T-helper 17 cell (primary cell): ENCODE measurements around the gene DCST1. TPM values are rescaled to one million over a fixed set of nuclear protein-coding genes. Genes with fewer than 3 reads are reported as not detected.

Experiments used
- ATAC-seq: fragments of 150-1000 bp; cut with Tn5 transposase; 2 replicates; pipeline ENCODE4 v1.10.0; 2021; ENCODE audit warnings: mild to moderate bottlenecking, moderate library complexity
- DNase-seq, 3 donors: peaks; one replicate each; pipeline versions ENCODE4 v3.0.0 to v3.0.0-alpha.2; 2020 to 2021
- H3K9me3 ChIP-seq: one replicate; pipeline ENCODE4 v1.7.0; 2013; ENCODE audit warnings: low read length, mild to moderate bottlenecking; ENCODE audit not compliant: control insufficient read depth, poor library complexity, severe bottlenecking
- H3K27ac Mint-ChIP-seq: one replicate; pipeline ENCODE4 v1.8.0; 2022; ENCODE audit warnings: mild to moderate bottlenecking, moderate library complexity, mixed read lengths
- H3K27me3 Mint-ChIP-seq: one replicate; pipeline ENCODE4 v1.8.0; 2022; ENCODE audit warnings: mixed read lengths
- H3K36me3 Mint-ChIP-seq: one replicate; pipeline ENCODE4 v1.8.0; 2022; ENCODE audit warnings: low read depth, mixed read lengths
- H3K4me1 Mint-ChIP-seq: one replicate; pipeline ENCODE4 v1.8.0; 2022; ENCODE audit warnings: mild to moderate bottlenecking, mixed read lengths
- H3K4me3 Mint-ChIP-seq: one replicate; pipeline ENCODE4 v1.8.0; 2022; ENCODE audit warnings: mild to moderate bottlenecking, moderate library complexity, mixed read lengths
- total RNA-seq, 4 donors: library from RNA in 2 of 4; stranded (reverse) in 2 of 4; gene quantifications; one replicate each; pipeline ENCODE4 v1.2.3 and lab custom pipeline; 2022 to 2026

Gene DCST1
- total RNA-seq, 2 donors from 2014 or later = 0.23 to 0.57 TPM

GRCh38 chr1:155051342-155051776, 17.7 kb downstream of the DCST1 start:
- Mint-ChIP-seq H3K27me3 (no peaks in the 10 kb centered on the region), H3K4me1 (peaks cover 27% of the 10 kb centered on the region), H3K36me3 (no peaks in the 10 kb centered on the region), H3K27ac (no peak overlapping the region), H3K4me3 (peak overlapping the region; percentile 91)
- DNase-seq = no peak
- no peak for ATAC-seq
- no peaks in the 10 kb centered on the region for H3K9me3 ChIP-seq

- ATAC-seq = peak; percentile 38
- Mint-ChIP-seq H3K4me1 (peaks cover 27% of the 10 kb centered on the region), H3K36me3 (no peaks in the 10 kb centered on the region), H3K27ac (peak overlapping the region; percentile 70), H3K4me3 (peak overlapping the region; percentile 91), H3K27me3 (no peaks in the 10 kb centered on the region)
- no peaks in the 10 kb centered on the region for H3K9me3 ChIP-seq
- DNase-seq = peak in 2 of 3 donors; percentile 27 to 32
These were observed 18.3 kb downstream of the DCST1 start for GRCh38 chr1:155051777-155052398.

GRCh38 chr1:155052439-155053395, 19.1 kb downstream of the DCST1 start:
- no peaks in the 10 kb centered on the region for H3K27me3 Mint-ChIP-seq
- no peaks in the 10 kb centered on the region for H3K9me3 ChIP-seq
- ATAC-seq (peak; percentile 25), DNase-seq (no peak)
- H3K4me3 Mint-ChIP-seq = peak overlapping the region; percentile 91
- peak overlapping the region; percentile 70 for H3K27ac Mint-ChIP-seq
- peaks cover 27% of the 10 kb centered on the region for H3K4me1 Mint-ChIP-seq
- no peaks in the 10 kb centered on the region for H3K36me3 Mint-ChIP-seq

GRCh38 chr1:155053531-155054105, 20.0 kb downstream of the DCST1 start:
- peak overlapping the region; percentile 43 for H3K27ac Mint-ChIP-seq
- peak overlapping the region; percentile 91 for H3K4me3 Mint-ChIP-seq

GRCh38 chr1:155057104-155057503, 23.5 kb downstream of the DCST1 start:
- H3K27ac Mint-ChIP-seq = no peak overlapping the region
- no peak for DNase-seq
- no peaks in the 10 kb centered on the region for H3K27me3 Mint-ChIP-seq
- peaks cover 17% of the 10 kb centered on the region for H3K4me1 Mint-ChIP-seq
- no peak for ATAC-seq
- H3K4me3 Mint-ChIP-seq = no peak overlapping the region
- no peaks in the 10 kb centered on the region for H3K36me3 Mint-ChIP-seq
- H3K9me3 ChIP-seq = no peaks in the 10 kb centered on the region

More at GRCh38 chr1:155053531-155054105, 20.0 kb downstream of the DCST1 start:
- Mint-ChIP-seq H3K36me3 (no peaks in the 10 kb centered on the region), H3K27me3 (no peaks in the 10 kb centered on the region), H3K4me1 (peaks cover 27% of the 10 kb centered on the region)
- no peaks in the 10 kb centered on the region for H3K9me3 ChIP-seq
- DNase-seq (no peak), ATAC-seq (no peak)

GRCh38 chr1:155057788-155058211, 24.2 kb downstream of the DCST1 start:
- no peaks in the 10 kb centered on the region for H3K27me3 Mint-ChIP-seq
- H3K27ac Mint-ChIP-seq = no peak overlapping the region
- ATAC-seq (no peak), DNase-seq (no peak)
- H3K4me1 Mint-ChIP-seq = peaks cover 12% of the 10 kb centered on the region
- H3K9me3 ChIP-seq = no peaks in the 10 kb centered on the region
- no peak overlapping the region for H3K4me3 Mint-ChIP-seq
- no peaks in the 10 kb centered on the region for H3K36me3 Mint-ChIP-seq

GRCh38 chr1:155060736-155061135, 27.1 kb downstream of the DCST1 start:
- Mint-ChIP-seq H3K4me1 (peaks cover 16% of the 10 kb centered on the region), H3K36me3 (no peaks in the 10 kb centered on the region), H3K27ac (no peak overlapping the region), H3K27me3 (no peaks in the 10 kb centered on the region), H3K4me3 (no peak overlapping the region)
- DNase-seq (no peak), ATAC-seq (no peak)
- no peaks in the 10 kb centered on the region for H3K9me3 ChIP-seq

- no peaks in the 10 kb centered on the region for H3K36me3 Mint-ChIP-seq
- no peaks in the 10 kb centered on the region for H3K9me3 ChIP-seq
- peaks cover 19% of the 10 kb centered on the region for H3K4me1 Mint-ChIP-seq
- H3K27me3 Mint-ChIP-seq = no peaks in the 10 kb centered on the region
- H3K27ac Mint-ChIP-seq = no peak overlapping the region
- peak overlapping the region; percentile 39 for H3K4me3 Mint-ChIP-seq
- DNase-seq = peak; percentile 88 to 99 (median 88)
- ATAC-seq = peak; percentile 67
These were observed 27.9 kb downstream of the DCST1 start for GRCh38 chr1:155061381-155062150.

- no peaks in the 10 kb centered on the region for H3K9me3 ChIP-seq
- DNase-seq (no peak), ATAC-seq (no peak)
- Mint-ChIP-seq H3K4me3 (peak overlapping the region; percentile 97), H3K36me3 (peaks cover 4% of the 10 kb centered on the region), H3K4me1 (peaks cover 24% of the 10 kb centered on the region), H3K27ac (no peak overlapping the region), H3K27me3 (no peaks in the 10 kb centered on the region)
These were observed 28.6 kb downstream of the DCST1 start for GRCh38 chr1:155062151-155062686.

GRCh38 chr1:155062702-155063411, 29.2 kb downstream of the DCST1 start:
- Mint-ChIP-seq H3K36me3 (peaks cover 4% of the 10 kb centered on the region), H3K4me1 (peaks cover 24% of the 10 kb centered on the region), H3K4me3 (peak overlapping the region; percentile 97), H3K27ac (peak overlapping the region; percentile 81), H3K27me3 (no peaks in the 10 kb centered on the region)
- peak; percentile 41 for ATAC-seq
- peak; percentile 48 to 68 (median 53) for DNase-seq
- H3K9me3 ChIP-seq = no peaks in the 10 kb centered on the region

- ATAC-seq (peak; percentile 88), DNase-seq (peak; percentile 66 to 75 (median 72))
- peaks cover 27% of the 10 kb centered on the region for H3K4me1 Mint-ChIP-seq
- H3K4me3 Mint-ChIP-seq = peak within 1 kb of the TSS; percentile 98
- no peaks in the 10 kb centered on the region for H3K27me3 Mint-ChIP-seq
- no peaks in the 10 kb centered on the region for H3K9me3 ChIP-seq
- H3K36me3 Mint-ChIP-seq = peaks cover 7% of the 10 kb centered on the region
- H3K27ac Mint-ChIP-seq = peak within 1 kb of the TSS; percentile 81
These were observed 30.0 kb downstream of the DCST1 start, which contains the start of gene EFNA4 for GRCh38 chr1:155063550-155064110. Gene EFNA4, plus strand, starts transcription at chr1:155063740. Its CDS starts 84 bp downstream, at chr1:155063824.
